Body of pancreas (tissue), 4 donors: ENCODE results near the gene CCDC34. TPM values are rescaled to one million over a fixed set of nuclear protein-coding genes. Genes with fewer than 3 reads are reported as not detected.

Source experiments
- ATAC-seq: fragments of 150-250 bp; one replicate; pipeline ENCODE4 v1.9.1; 2016
- DNase-seq, 4 donors: peaks; one replicate each; pipeline ENCODE4 v3.0.0-alpha.2; 2019
- H3K27ac ChIP-seq, 4 donors: fragments of 200-600 bp; sonication (generic); 1 replicate in 3 of 4; 2 replicates in 1 of 4; pipeline versions ENCODE4 v1.5.1 to v1.6.1; 2016 to 2019; ENCODE audit warnings: mild to moderate bottlenecking in 1 of 4, mixed read lengths in 1 of 4, moderate library complexity in 1 of 4
- H3K27me3 ChIP-seq, 2 donors: fragments of 200-600 bp; sonication (generic); one replicate each; pipeline ENCODE4 v1.6.0; 2016; ENCODE audit warnings: mild to moderate bottlenecking in 1 of 2
- H3K36me3 ChIP-seq, 2 donors: fragments of 200-600 bp; sonication (generic); replicated peaks in 1 of 2; 2 replicates each; pipeline ENCODE4 v1.5.1; 2016; ENCODE audit warnings: low read depth in 2 of 2; ENCODE audit not compliant: insufficient read depth in 1 of 2
- H3K4me1 ChIP-seq: fragments of 200-600 bp; sonication (generic); one replicate; pipeline ENCODE4 v1.6.0; 2016
- H3K4me3 ChIP-seq, 2 donors: fragments of 200-600 bp; sonication (generic); 1 replicate in 1 of 2; 2 replicates in 1 of 2; pipeline ENCODE4 v1.5.1; 2016 to 2019
- H3K9me3 ChIP-seq, 3 donors: fragments of 200-600 bp; sonication (generic); 1 replicate in 2 of 3; 2 replicates in 1 of 3; pipeline ENCODE4 v1.5.1; 2016
- POLR2A ChIP-seq, 3 donors: fragments of 450-650 bp; IDR thresholded peaks; one replicate each; pipeline ENCODE4 v1.6.1; 2016; ENCODE audit warnings: antibody characterized with exemption in 3 of 3, mild to moderate bottlenecking in 2 of 3
- WGBS, 2 donors: methylation state at CpG; one replicate each; pipeline ENCODE4 v1.1.5; 2017; 5-methylcytosine and 5-hydroxymethylcytosine counted together
- intact Hi-C: fragments of 100-400 bp; cut with DNase I; formaldehyde crosslinking; loops from one replicate; pipeline ENCODE4 v1.15.1; 2023
- total RNA-seq, 2 donors: library from RNA; depleted of rRNA; stranded (reverse); fragments of >200 nt; gene quantifications; one replicate each; pipeline ENCODE4 v1.1.0, GENCODE V29; 2016
- TF ChIP-seq, protein P1 (sequence below), 7 experiments: fragments of 450-650 bp in 4 of 7; fragments of 200-600 bp in 3 of 7; sonication (generic) in 3 of 7; IDR thresholded peaks; one replicate each; pipeline ENCODE4 v1.5.1; 2016 to 2019; ENCODE audit warnings: antibody characterized with exemption in 7 of 7

The CCDC34 gene
- total RNA-seq, 2 donors from 2014 or later, result 3.6 to 5.9 TPM

DNA sequence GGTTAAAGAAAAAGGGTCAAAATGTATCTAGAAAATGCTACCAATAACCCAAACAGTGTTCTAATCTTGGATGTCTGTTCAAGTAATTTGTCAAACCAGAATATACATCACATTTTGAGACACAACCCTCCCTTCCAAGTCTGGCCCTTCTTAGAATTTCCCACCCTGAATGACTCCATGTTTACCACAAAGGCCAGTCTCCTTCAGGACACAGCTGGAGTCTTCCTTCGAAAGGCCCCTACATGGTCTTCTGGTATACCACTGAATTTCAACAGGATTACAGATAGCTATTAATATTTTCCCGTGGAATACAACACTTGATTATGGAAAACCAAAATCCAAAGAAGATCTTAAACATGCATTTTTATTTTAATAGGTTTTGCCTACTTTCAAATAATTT lies 10.2 kb downstream of the CCDC34 start:
- intact Hi-C loops, result no loop called here
- Histone ChIP-seq H3K9me3 (no peaks in the 10 kb centered on the region), H3K4me3 (no peak overlapping the region), H3K27me3 (no peaks in the 10 kb centered on the region), H3K4me1 (peaks cover 58% of the 10 kb centered on the region), H3K27ac (no peak overlapping the region), H3K36me3 (no peaks in the 10 kb centered on the region)
- ATAC-seq (no peak), DNase-seq (no peak)
- 93 to 97% methylated on average over 2 of the region's 2 CpGs for WGBS, 2 donors
- TF ChIP-seq POLR2A (IDR thresholded peaks at IDR 0.05), result no peak
- TF ChIP-seq, protein P1, sequence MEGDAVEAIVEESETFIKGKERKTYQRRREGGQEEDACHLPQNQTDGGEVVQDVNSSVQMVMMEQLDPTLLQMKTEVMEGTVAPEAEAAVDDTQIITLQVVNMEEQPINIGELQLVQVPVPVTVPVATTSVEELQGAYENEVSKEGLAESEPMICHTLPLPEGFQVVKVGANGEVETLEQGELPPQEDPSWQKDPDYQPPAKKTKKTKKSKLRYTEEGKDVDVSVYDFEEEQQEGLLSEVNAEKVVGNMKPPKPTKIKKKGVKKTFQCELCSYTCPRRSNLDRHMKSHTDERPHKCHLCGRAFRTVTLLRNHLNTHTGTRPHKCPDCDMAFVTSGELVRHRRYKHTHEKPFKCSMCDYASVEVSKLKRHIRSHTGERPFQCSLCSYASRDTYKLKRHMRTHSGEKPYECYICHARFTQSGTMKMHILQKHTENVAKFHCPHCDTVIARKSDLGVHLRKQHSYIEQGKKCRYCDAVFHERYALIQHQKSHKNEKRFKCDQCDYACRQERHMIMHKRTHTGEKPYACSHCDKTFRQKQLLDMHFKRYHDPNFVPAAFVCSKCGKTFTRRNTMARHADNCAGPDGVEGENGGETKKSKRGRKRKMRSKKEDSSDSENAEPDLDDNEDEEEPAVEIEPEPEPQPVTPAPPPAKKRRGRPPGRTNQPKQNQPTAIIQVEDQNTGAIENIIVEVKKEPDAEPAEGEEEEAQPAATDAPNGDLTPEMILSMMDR (IDR thresholded peaks at IDR 0.05), result no peak

DNA sequence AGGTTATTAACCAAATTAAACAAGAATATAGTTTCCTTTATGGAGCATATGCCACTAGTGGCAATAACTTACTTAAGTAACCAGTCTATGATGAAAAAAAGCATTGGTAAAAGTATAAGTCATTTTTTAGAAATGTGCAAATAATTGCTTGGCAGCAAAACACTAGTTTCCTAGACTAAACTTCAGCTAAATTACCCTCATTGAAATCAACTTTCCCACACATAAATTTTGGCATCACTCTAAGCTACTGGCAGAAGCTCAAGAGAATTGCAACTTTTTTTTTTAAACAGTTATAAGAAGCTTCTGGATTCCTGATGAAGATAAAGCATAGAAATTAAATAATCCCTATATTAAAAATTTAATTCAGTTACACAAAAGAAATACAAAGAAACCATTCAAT lies 12.5 kb downstream of the CCDC34 start:
- TF ChIP-seq, protein P1 (IDR thresholded peaks at IDR 0.05), result no peak
- no peak for TF ChIP-seq POLR2A (IDR thresholded peaks at IDR 0.05)
- DNase-seq (no peak), ATAC-seq (peak; percentile 42)
- Histone ChIP-seq H3K4me3 (no peak overlapping the region), H3K27ac (peak overlapping the region in 3 of 4 donors; percentile 21 to 50 (median 43)), H3K4me1 (peaks cover 50% of the 10 kb centered on the region), H3K27me3 (no peaks in the 10 kb centered on the region), H3K9me3 (no peaks in the 10 kb centered on the region), H3K36me3 (no peaks in the 10 kb centered on the region)
- intact Hi-C loops, result no loop called here

DNA sequence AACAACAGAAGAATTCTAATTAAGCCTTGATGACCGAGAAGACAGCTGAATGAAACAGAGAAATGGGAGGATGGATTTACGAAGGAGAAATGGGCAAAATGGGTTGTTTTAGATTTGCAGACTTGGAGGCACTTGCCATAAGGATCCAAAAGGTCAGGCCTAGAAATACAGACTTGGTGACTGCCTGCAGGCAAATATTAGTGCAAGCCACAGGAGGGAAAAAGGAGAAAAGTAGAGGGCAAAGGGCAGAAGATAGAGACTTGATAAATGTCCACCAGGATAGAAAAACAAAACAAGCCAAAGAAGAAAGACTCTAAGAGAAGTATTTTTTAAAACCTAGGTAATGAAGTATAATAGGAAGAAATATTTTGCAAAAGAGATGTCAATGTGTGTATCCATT lies 13.1 kb downstream of the CCDC34 start:
- ATAC-seq (no peak), DNase-seq (no peak)
- 85% methylated on average over 2 of the region's 2 CpGs for WGBS, 2 donors

DNA sequence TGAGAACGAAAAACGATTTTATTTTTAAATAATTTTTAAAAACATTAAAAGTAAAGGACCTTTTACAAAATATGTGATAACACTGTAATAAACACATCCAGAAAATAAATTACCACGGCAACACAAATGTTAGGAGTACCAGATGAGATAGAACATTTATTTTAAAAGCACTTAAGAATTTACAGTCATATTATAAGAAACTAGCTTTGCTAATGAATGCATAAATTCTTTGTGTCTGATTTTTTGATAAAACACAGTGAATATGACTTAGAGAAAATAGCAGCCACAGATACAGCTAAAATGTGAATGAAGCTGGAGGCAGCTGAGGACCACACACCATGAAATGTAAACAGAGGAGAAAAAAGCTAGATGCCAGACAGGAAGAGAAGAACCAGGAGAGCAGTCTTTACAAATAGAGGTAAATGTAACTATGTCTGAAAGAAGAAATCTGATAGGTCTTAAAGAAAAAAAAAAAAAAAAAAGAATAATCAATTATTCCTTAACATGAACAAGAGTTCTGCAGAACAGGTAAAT lies 14.6 kb downstream of the CCDC34 start:
- H3K4me3 ChIP-seq, result no peak overlapping the region
- peaks cover 32% of the 10 kb centered on the region for H3K4me1 ChIP-seq
- TF ChIP-seq, protein P1 (IDR thresholded peaks at IDR 0.05), result no peak
- no peak for TF ChIP-seq POLR2A (IDR thresholded peaks at IDR 0.05)
- 8 to 22% methylated on average over 3 of the region's 3 CpGs for WGBS, 2 donors
- no peak overlapping the region for H3K27ac ChIP-seq
- ATAC-seq, result no peak
- no peaks in the 10 kb centered on the region for H3K27me3 ChIP-seq
- DNase-seq, result no peak
- no peaks in the 10 kb centered on the region for H3K9me3 ChIP-seq
- intact Hi-C loops, result no loop called here
- H3K36me3 ChIP-seq, result no peaks in the 10 kb centered on the region

More for the DNA sequence above, 13.1 kb downstream of the CCDC34 start:
- Histone ChIP-seq H3K9me3 (no peaks in the 10 kb centered on the region), H3K4me3 (no peak overlapping the region), H3K4me1 (peaks cover 46% of the 10 kb centered on the region), H3K27me3 (no peaks in the 10 kb centered on the region), H3K36me3 (no peaks in the 10 kb centered on the region), H3K27ac (peak overlapping the region in 3 of 4 donors; percentile 21 to 50 (median 43))
- intact Hi-C loops, result no loop called here
- TF ChIP-seq, protein P1 (IDR thresholded peaks at IDR 0.05), result no peak
- no peak for TF ChIP-seq POLR2A (IDR thresholded peaks at IDR 0.05)
